Smooth muscle cell (in vitro differentiated cells): ENCODE results near the gene USP34. TPM values are rescaled to one million over a fixed set of nuclear protein-coding genes. Genes with fewer than 3 reads are reported as not detected.

Experiments used
- DNase-seq: peaks from one replicate; lab custom pipeline; 2025; ENCODE audit not compliant: unreplicated experiment; lab: John Stamatoyannopoulos, UW
- H2AFZ ChIP-seq: fragments of 200-600 bp; sonication (generic); 2 replicates; pipeline ENCODE4 v1.6.0; 2016; ENCODE audit warnings: antibody characterized with exemption, low read depth, mild to moderate bottlenecking
- H3F3A ChIP-seq: fragments of 200-600 bp; sonication (generic); 2 replicates; pipeline ENCODE4 v1.6.0; 2017; ENCODE audit warnings: antibody characterized with exemption, low read depth
- H3K27ac ChIP-seq: fragments of 200-600 bp; sonication (generic); 2 replicates; pipeline ENCODE4 v1.5.1; 2016; ENCODE audit warnings: low read depth, mild to moderate bottlenecking
- H3K27me3 ChIP-seq: fragments of 200-600 bp; sonication (generic); 2 replicates; pipeline ENCODE4 v1.6.1; 2016; ENCODE audit warnings: low read depth, mild to moderate bottlenecking
- H3K36me3 ChIP-seq: fragments of 200-600 bp; sonication (generic); 2 replicates; pipeline ENCODE4 v1.5.1; 2016; ENCODE audit warnings: low read depth
- H3K4me1 ChIP-seq: fragments of 200-600 bp; sonication (generic); 2 replicates; pipeline ENCODE4 v1.5.1; 2016; ENCODE audit warnings: low read depth
- H3K4me2 ChIP-seq: fragments of 200-600 bp; sonication (generic); 2 replicates; pipeline ENCODE4 v1.6.0; 2016; ENCODE audit warnings: mild to moderate bottlenecking
- H3K4me3 ChIP-seq: fragments of 200-600 bp; sonication (generic); 2 replicates; pipeline ENCODE4 v1.5.1; 2016; ENCODE audit warnings: mild to moderate bottlenecking
- H3K79me2 ChIP-seq: fragments of 200-600 bp; sonication (generic); 2 replicates; pipeline ENCODE4 v1.6.0; 2016; ENCODE audit warnings: low read depth, mild to moderate bottlenecking
- H3K9ac ChIP-seq: fragments of 200-600 bp; sonication (generic); 2 replicates; pipeline ENCODE4 v1.6.0; 2016; ENCODE audit warnings: low read depth
- H3K9me3 ChIP-seq: fragments of 200-600 bp; sonication (generic); replicated peaks from 2 replicates; pipeline ENCODE4 v1.5.1; 2016; ENCODE audit warnings: low read depth
- H4K20me1 ChIP-seq: fragments of 200-600 bp; sonication (generic); 2 replicates; pipeline ENCODE4 v1.6.0; 2016; ENCODE audit warnings: low read depth
- WGBS: methylation state at CpG from one replicate; pipeline ENCODE4 v1.1.7; 2016; ENCODE audit warnings: low lambda C conversion rate; 5-methylcytosine and 5-hydroxymethylcytosine counted together
- polyA plus RNA-seq: library from polyadenylated mRNA; unstranded; fragments of >200 nt; fragmentation: Nextera tagmentation; extraction: Ambion mirVana; gene quantifications from 2 replicates; pipeline ENCODE4 v1.2.1, GENCODE V29; 2016
- total RNA-seq: library from RNA; depleted of rRNA; stranded (reverse); fragments of >200 nt; gene quantifications from 2 replicates; pipeline ENCODE4 v1.2.3, GENCODE V29; 2014
- TF ChIP-seq, protein P1 (sequence below): fragments of 200-600 bp; sonication (generic); IDR thresholded peaks from 2 replicates; pipeline ENCODE4 v1.5.1; 2017; ENCODE audit warnings: borderline replicate concordance, mild to moderate bottlenecking, antibody characterized with exemption; ENCODE audit not compliant: insufficient read depth, poor library complexity, severe bottlenecking

Gene USP34
- total and polyA plus RNA-seq, 2 experiments from 2014 or later: 26.4 to 152 TPM

DNA sequence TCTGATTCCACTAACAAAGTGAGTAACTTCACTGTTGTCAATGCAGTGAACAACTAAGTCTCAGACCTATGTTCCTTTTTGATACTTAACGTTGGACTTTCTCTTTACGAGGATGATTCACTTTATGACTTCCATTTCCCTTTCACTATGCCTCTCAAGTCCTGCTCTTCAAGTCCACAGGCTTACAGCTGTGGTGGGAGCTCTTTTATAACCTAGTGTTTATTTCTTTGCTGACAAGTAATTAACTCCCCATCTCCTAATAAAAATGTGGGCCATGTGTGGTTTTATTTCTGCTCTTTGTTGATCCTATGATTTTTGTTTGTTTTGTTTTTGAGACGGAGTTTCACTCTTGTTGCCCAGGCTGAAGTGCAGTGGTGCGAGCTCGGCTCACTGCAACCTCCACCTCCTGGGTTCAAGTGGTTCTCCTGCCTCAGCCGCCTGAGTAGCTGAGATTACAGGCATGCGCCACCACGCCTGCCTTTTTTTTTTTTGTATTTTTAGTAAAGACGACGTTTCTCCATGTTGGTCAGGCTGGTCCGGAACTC, 142.1 kb downstream of the USP34 start:
- H3K27ac ChIP-seq: no peak overlapping the region

DNA sequence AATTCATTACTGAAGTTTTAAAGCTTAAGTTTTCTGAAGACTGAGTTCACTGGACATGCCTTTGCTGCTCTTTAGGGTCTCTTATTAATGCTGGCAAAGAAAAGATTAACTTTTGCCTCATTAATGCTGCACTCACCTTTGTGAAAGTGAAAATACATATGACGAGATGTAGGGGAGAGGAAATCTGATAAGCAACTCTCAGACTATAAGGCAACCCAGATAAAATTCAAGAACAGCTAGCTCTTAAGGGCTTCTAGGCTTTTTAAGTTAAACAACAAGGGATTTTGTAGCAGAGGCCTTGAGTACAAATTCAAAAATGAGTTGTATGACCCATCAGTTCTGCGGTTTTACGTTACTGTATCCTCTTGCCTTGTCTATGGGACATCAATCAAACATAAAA, 143.7 kb downstream of the USP34 start:
- H3K79me2 ChIP-seq: no peaks in the 10 kb centered on the region
- no peak overlapping the region for H2AFZ ChIP-seq
- no peaks in the 10 kb centered on the region for H3K4me1 ChIP-seq
- no peak for DNase-seq
- H4K20me1 ChIP-seq: peaks cover 38% of the 10 kb centered on the region
- 99% methylated on average over 3 of the region's 3 CpGs for WGBS
- no peak overlapping the region for H3K9ac ChIP-seq
- no peaks in the 10 kb centered on the region for H3K9me3 ChIP-seq
- H3K4me3 ChIP-seq: no peak overlapping the region
- peaks cover 10% of the 10 kb centered on the region for H3K36me3 ChIP-seq
- H3F3A ChIP-seq: no peaks in the 10 kb centered on the region
- H3K27me3 ChIP-seq: no peaks in the 10 kb centered on the region
- TF ChIP-seq, protein P1, sequence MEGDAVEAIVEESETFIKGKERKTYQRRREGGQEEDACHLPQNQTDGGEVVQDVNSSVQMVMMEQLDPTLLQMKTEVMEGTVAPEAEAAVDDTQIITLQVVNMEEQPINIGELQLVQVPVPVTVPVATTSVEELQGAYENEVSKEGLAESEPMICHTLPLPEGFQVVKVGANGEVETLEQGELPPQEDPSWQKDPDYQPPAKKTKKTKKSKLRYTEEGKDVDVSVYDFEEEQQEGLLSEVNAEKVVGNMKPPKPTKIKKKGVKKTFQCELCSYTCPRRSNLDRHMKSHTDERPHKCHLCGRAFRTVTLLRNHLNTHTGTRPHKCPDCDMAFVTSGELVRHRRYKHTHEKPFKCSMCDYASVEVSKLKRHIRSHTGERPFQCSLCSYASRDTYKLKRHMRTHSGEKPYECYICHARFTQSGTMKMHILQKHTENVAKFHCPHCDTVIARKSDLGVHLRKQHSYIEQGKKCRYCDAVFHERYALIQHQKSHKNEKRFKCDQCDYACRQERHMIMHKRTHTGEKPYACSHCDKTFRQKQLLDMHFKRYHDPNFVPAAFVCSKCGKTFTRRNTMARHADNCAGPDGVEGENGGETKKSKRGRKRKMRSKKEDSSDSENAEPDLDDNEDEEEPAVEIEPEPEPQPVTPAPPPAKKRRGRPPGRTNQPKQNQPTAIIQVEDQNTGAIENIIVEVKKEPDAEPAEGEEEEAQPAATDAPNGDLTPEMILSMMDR: no peak
- H3K27ac ChIP-seq: no peak overlapping the region
- H3K4me2 ChIP-seq: no peak overlapping the region

More for the DNA sequence above, 142.1 kb downstream of the USP34 start:
- no peak overlapping the region for H2AFZ ChIP-seq
- no peaks in the 10 kb centered on the region for H3K4me1 ChIP-seq
- WGBS: 61% methylated on average over 11 of the region's 11 CpGs
- peaks cover 35% of the 10 kb centered on the region for H4K20me1 ChIP-seq
- peaks cover 9% of the 10 kb centered on the region for H3K36me3 ChIP-seq
- TF ChIP-seq, protein P1: no peak
- no peak overlapping the region for H3K4me2 ChIP-seq
- H3K9me3 ChIP-seq: no peaks in the 10 kb centered on the region
- no peak overlapping the region for H3K4me3 ChIP-seq
- no peaks in the 10 kb centered on the region for H3K27me3 ChIP-seq
- H3F3A ChIP-seq: no peaks in the 10 kb centered on the region
- no peaks in the 10 kb centered on the region for H3K79me2 ChIP-seq
- no peak overlapping the region for H3K9ac ChIP-seq
- no peak for DNase-seq

DNA sequence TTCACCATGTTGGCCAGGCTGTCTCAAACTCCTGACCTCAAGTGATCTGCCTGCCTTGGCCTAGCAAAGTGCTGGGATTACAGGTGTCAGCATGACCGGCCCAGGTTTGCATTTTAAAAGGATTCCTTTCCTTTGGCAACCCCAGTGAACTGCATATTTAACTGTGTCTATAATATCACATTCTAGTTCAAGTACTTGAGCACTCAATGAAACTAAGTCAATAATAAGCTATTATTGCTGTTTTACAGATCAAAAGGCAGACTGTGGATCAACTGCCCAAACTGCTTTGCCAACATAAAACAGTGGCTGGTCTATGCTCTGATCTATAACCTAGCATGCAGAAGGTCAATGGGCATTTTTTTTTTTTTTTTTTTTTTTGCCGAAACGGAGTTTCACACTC, 144.5 kb downstream of the USP34 start:
- no peak overlapping the region for H2AFZ ChIP-seq
- 89% methylated on average over 3 of the region's 3 CpGs for WGBS

More for the DNA sequence above, 144.5 kb downstream of the USP34 start:
- TF ChIP-seq, protein P1: no peak
- no peak overlapping the region for H3K27ac ChIP-seq
- peaks cover 10% of the 10 kb centered on the region for H3K36me3 ChIP-seq
- H3K9ac ChIP-seq: no peak overlapping the region
- DNase-seq: no peak
- H3K27me3 ChIP-seq: no peaks in the 10 kb centered on the region
- peaks cover 40% of the 10 kb centered on the region for H4K20me1 ChIP-seq
- H3F3A ChIP-seq: no peaks in the 10 kb centered on the region
- no peaks in the 10 kb centered on the region for H3K9me3 ChIP-seq
- H3K79me2 ChIP-seq: no peaks in the 10 kb centered on the region
- no peaks in the 10 kb centered on the region for H3K4me1 ChIP-seq
- no peak overlapping the region for H3K4me3 ChIP-seq
- H3K4me2 ChIP-seq: no peak overlapping the region
